ENCODE results near the gene ZBED3. TPM values are rescaled to one million over a fixed set of nuclear protein-coding genes. Genes with fewer than 3 reads are reported as not detected.

The ZBED3 gene
- total RNA-seq, 1 experiment from 2014 or later, result 38.8 TPM

DNA sequence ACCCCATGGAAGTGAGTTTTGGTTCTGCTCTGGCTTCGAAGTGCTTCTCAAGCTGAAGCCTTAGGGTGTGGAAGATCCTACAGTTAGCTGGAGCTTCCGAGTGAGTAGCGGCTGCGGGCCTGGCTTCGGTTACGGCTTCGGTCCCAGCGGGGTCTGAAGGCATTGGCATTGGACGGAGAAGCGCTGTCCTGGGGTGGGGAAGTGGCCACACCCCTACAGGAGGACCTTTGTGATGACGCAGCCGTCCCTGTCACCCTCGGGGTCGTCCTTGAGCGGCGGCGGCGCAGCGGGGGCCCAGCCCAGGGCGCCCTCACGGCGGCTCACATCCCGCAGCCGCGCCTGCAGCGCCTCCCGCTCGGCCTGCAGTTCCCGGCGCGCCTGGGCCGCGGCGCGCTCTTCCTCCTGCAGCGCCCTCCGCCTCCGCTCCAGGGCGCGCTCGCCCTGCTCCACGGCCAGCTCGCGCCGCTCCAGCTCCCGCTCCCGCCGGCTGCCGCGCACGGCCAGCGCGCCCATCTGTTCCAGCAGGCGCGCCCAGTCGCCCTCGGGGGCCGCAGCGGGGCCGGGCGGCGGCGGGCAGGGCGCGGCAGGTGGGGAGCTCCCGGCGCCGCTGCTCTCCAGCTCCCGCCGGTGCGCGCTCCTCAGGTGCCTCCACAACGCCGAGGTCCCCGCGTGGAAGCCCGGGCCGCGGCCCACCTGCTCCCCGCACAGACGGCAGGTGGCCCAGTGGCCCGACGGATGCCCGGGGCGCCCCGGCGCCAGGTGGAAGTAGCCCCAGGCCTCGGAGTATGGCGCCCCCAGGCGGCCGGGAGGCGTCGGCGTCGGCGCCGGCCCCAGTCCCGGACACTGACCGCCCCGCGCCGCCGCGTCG lies 9.9 kb downstream of the ZBED3 start:
- no peaks in the 10 kb centered on the region for H3K4me1 ChIP-seq
- H3K27ac Mint-ChIP-seq (ENCODE audit: unreplicated experiment), result no peak overlapping the region
- no peak overlapping the region for H3K4me3 Mint-ChIP-seq (ENCODE audit: unreplicated experiment)
- H3K36me3 Mint-ChIP-seq (ENCODE audit: insufficient read depth, unreplicated experiment), result peaks cover 44% of the 10 kb centered on the region
- TF ChIP-seq, protein P1, sequence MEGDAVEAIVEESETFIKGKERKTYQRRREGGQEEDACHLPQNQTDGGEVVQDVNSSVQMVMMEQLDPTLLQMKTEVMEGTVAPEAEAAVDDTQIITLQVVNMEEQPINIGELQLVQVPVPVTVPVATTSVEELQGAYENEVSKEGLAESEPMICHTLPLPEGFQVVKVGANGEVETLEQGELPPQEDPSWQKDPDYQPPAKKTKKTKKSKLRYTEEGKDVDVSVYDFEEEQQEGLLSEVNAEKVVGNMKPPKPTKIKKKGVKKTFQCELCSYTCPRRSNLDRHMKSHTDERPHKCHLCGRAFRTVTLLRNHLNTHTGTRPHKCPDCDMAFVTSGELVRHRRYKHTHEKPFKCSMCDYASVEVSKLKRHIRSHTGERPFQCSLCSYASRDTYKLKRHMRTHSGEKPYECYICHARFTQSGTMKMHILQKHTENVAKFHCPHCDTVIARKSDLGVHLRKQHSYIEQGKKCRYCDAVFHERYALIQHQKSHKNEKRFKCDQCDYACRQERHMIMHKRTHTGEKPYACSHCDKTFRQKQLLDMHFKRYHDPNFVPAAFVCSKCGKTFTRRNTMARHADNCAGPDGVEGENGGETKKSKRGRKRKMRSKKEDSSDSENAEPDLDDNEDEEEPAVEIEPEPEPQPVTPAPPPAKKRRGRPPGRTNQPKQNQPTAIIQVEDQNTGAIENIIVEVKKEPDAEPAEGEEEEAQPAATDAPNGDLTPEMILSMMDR (IDR thresholded peaks at IDR 0.05; ENCODE audit: insufficient read depth in 1 of 2, low read depth in 1 of 2, low read length in 1 of 2, severe bottlenecking in 1 of 2, unreplicated experiment in 1 of 2), result no peak
- ChIA-PET POLR2A (no interaction called here), CTCF (interaction anchor here (0.6 kb wide), 1 partner anchor 416 kb away, joined by 4 read pairs; no protein-coding TSS in a partner anchor)
- no peaks in the 10 kb centered on the region for H3K9me3 ChIP-seq
- no TSS peak for BruUV-seq (replicated peaks)
- DNase-seq, result no peak
- no peaks in the 10 kb centered on the region for H3K27me3 Mint-ChIP-seq (ENCODE audit: insufficient read depth, unreplicated experiment)
- peaks cover 3% of the 10 kb centered on the region for H3K9me3 Mint-ChIP-seq (ENCODE audit: unreplicated experiment)
- intact Hi-C loops (cut with micrococcal nuclease; ENCODE audit: unreplicated experiment), result no loop called here
- H3K27me3 ChIP-seq (replicated peaks; ENCODE audit: control insufficient read depth, insufficient read depth, low read length), result no peaks in the 10 kb centered on the region
- H3K4me1 Mint-ChIP-seq (ENCODE audit: low read depth, unreplicated experiment), result peaks cover 15% of the 10 kb centered on the region
- no peak overlapping the region for H3K4me3 ChIP-seq (ENCODE audit: low read depth, low read length)
- H3K36me3 ChIP-seq (ENCODE audit: control insufficient read depth, insufficient read depth, low read length), result no peaks in the 10 kb centered on the region; the same call in none of the 2 replicates

DNA sequence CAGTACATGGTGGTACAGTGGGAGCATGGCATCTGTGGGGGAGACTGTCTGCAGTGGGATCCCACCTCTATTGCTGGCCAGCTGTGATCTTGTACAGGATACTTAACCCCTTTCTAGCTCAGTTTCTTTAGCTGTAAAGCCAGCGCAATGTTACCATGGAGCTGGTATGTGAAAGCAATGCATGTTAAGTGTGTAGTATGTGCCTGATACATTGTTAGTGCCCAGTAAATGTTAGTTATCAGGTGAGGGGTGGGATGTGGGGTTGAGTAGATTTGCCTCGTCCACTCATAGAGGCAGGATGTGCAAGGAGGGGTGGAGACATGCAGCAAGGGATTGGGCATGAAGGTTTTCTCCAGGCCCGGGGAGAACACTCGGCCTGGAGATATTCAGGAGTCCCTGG lies 12.3 kb downstream of the ZBED3 start:
- no peak overlapping the region for H3K27ac Mint-ChIP-seq (ENCODE audit: unreplicated experiment)
- H3K9me3 Mint-ChIP-seq (ENCODE audit: unreplicated experiment), result peaks cover 6% of the 10 kb centered on the region
- Histone ChIP-seq H3K4me3 (ENCODE audit: low read depth, low read length) (no peak overlapping the region), H3K27me3 (replicated peaks; ENCODE audit: control insufficient read depth, insufficient read depth, low read length) (no peaks in the 10 kb centered on the region), H3K9me3 (no peaks in the 10 kb centered on the region), H3K4me1 (no peaks in the 10 kb centered on the region), H3K36me3 (ENCODE audit: control insufficient read depth, insufficient read depth, low read length) (no peaks in the 10 kb centered on the region; the same call in none of the 2 replicates)
- TF ChIP-seq, protein P1 (IDR thresholded peaks at IDR 0.05; ENCODE audit: insufficient read depth in 1 of 2, low read depth in 1 of 2, low read length in 1 of 2, severe bottlenecking in 1 of 2, unreplicated experiment in 1 of 2), result no peak
- H3K27me3 Mint-ChIP-seq (ENCODE audit: insufficient read depth, unreplicated experiment), result no peaks in the 10 kb centered on the region
- H3K36me3 Mint-ChIP-seq (ENCODE audit: insufficient read depth, unreplicated experiment), result peaks cover 32% of the 10 kb centered on the region
- POLR2A ChIA-PET, result interaction anchor here (0.6 kb wide), 1 partner anchor 11 kb away, joined by 7 read pairs; no protein-coding TSS in a partner anchor
- BruUV-seq (replicated peaks), result no TSS peak
- DNase-seq, result no peak
- H3K4me3 Mint-ChIP-seq (ENCODE audit: unreplicated experiment), result no peak overlapping the region
- intact Hi-C loops (cut with micrococcal nuclease; ENCODE audit: unreplicated experiment), result loop anchor here (5.0 kb wide), 1 partner anchor 42 kb away; the partner anchor contains the start of gene AGGF1
- peaks cover 7% of the 10 kb centered on the region for H3K4me1 Mint-ChIP-seq (ENCODE audit: low read depth, unreplicated experiment)
- CTCF ChIA-PET, result no interaction called here

DNA sequence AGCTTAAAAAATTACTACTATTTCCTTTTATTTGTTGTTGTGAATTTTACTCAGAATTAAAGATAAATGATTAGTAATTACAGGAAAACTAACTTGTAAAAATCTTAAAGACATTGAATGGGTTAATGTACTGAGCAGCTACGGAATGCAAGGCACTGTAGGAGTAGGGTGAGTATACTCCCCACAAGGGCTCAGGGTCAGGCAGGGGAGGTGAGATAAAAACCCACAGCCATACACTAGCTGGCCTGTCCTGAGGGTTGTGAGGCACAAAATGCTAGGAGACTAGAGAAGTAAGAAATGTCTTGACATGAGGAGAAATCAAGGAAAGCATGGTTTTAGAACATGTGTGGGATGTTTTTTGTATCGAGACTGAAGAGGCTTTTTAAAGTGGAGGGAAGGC lies 13.4 kb downstream of the ZBED3 start:
- H3K4me1 Mint-ChIP-seq (ENCODE audit: low read depth, unreplicated experiment), result peaks cover 7% of the 10 kb centered on the region
- CTCF ChIA-PET, result no interaction called here
- H3K36me3 Mint-ChIP-seq (ENCODE audit: insufficient read depth, unreplicated experiment), result peaks cover 33% of the 10 kb centered on the region
- Histone ChIP-seq H3K36me3 (ENCODE audit: control insufficient read depth, insufficient read depth, low read length) (no peaks in the 10 kb centered on the region; the same call in none of the 2 replicates), H3K27me3 (replicated peaks; ENCODE audit: control insufficient read depth, insufficient read depth, low read length) (no peaks in the 10 kb centered on the region), H3K4me1 (no peaks in the 10 kb centered on the region), H3K4me3 (ENCODE audit: low read depth, low read length) (no peak overlapping the region), H3K9me3 (0 out of 2 replicates have a peak, but pooled peaks cover 3% of the 10 kb centered on the region)
- TF ChIP-seq, protein P1 (IDR thresholded peaks at IDR 0.05; ENCODE audit: insufficient read depth in 1 of 2, low read depth in 1 of 2, low read length in 1 of 2, severe bottlenecking in 1 of 2, unreplicated experiment in 1 of 2), result no peak
- no peaks in the 10 kb centered on the region for H3K27me3 Mint-ChIP-seq (ENCODE audit: insufficient read depth, unreplicated experiment)
- no peak overlapping the region for H3K4me3 Mint-ChIP-seq (ENCODE audit: unreplicated experiment)
- BruUV-seq (replicated peaks), result no TSS peak
- DNase-seq, result no peak
- no peak overlapping the region for H3K27ac Mint-ChIP-seq (ENCODE audit: unreplicated experiment)
- intact Hi-C loops (cut with micrococcal nuclease; ENCODE audit: unreplicated experiment), result loop anchor here (5.0 kb wide), 1 partner anchor 41 kb away; the partner anchor contains the start of gene AGGF1
- POLR2A ChIA-PET, result no interaction called here
- peaks cover 10% of the 10 kb centered on the region for H3K9me3 Mint-ChIP-seq (ENCODE audit: unreplicated experiment)

Measured in Caco-2 (cell line).